ENCODE results near the gene MYB.

DNA sequence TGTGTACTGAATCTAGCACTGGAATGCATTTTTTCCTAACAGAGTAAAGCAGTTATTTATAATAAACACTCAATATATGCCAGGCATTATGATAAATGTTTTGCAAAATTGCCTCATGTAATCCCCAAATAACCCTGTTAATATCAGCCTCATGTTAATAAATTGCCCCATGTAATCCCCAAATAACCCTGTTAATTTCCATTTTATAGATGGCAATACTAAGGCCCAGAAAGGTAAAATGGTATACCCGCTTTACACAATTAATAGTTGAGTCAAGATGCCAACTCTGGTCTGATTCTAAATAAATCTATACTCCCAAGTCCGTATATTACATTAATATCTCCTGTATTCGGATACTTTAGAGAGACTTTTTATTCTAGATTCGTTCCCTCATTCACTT is 6.3 kb downstream of the MYB start:
- TF ChIP-seq, protein P1, sequence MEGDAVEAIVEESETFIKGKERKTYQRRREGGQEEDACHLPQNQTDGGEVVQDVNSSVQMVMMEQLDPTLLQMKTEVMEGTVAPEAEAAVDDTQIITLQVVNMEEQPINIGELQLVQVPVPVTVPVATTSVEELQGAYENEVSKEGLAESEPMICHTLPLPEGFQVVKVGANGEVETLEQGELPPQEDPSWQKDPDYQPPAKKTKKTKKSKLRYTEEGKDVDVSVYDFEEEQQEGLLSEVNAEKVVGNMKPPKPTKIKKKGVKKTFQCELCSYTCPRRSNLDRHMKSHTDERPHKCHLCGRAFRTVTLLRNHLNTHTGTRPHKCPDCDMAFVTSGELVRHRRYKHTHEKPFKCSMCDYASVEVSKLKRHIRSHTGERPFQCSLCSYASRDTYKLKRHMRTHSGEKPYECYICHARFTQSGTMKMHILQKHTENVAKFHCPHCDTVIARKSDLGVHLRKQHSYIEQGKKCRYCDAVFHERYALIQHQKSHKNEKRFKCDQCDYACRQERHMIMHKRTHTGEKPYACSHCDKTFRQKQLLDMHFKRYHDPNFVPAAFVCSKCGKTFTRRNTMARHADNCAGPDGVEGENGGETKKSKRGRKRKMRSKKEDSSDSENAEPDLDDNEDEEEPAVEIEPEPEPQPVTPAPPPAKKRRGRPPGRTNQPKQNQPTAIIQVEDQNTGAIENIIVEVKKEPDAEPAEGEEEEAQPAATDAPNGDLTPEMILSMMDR (conservative IDR thresholded peaks at IDR 0.05; ENCODE audit: low read length), result no peak
- TF ChIP-seq EZH2phosphoT487 (IDR thresholded peaks at IDR 0.05; ENCODE audit: borderline replicate concordance), result no peak
